Gastroesophageal sphincter (tissue), 3 donors: Measurements from ENCODE around the gene OR13C4.

ENCODE experiments used
- CTCF ChIP-seq, 4 experiments: fragments of 200-600 bp in 2 of 4; fragments of 450-650 bp in 2 of 4; sonication (generic) in 1 of 4; IDR thresholded peaks; one replicate each; pipeline ENCODE4 v1.5.1; 2017 to 2019; ENCODE audit warnings: antibody characterized with exemption in 4 of 4, mild to moderate bottlenecking in 2 of 4, moderate library complexity in 2 of 4
- POLR2A ChIP-seq, 2 donors: fragments of 450-650 bp; IDR thresholded peaks; one replicate each; pipeline ENCODE4 v1.6.1; 2017; ENCODE audit warnings: antibody characterized with exemption in 2 of 2, mild to moderate bottlenecking in 2 of 2, moderate library complexity in 1 of 2
- POLR2AphosphoS5 ChIP-seq: sonication (generic); formaldehyde crosslinking; IDR thresholded peaks from one replicate; pipeline ENCODE4 v1.6.1; 2017; ENCODE audit warnings: antibody characterized with exemption

DNA sequence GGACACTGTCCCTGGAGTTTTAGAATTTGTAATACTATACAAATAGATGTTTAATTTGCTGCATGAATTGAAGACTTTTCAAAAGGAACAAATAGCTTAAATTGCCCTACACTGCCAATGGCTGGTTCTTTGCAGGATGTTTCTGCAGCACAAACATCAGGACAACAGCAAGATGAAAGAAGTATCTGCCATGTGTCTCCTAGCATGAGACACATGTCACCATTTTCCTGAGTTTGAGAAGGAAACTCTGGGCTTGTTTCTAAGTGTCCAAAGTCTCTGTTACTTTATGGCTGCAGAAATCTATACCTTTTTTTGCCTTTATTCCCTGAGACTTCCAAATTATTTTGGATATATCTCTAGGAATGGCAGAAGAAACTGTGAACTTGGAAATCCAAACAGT, 23.6 kb downstream of the OR13C4 start:
- no peak for TF ChIP-seq CTCF (IDR thresholded peaks at IDR 0.05)
- no peak for TF ChIP-seq POLR2AphosphoS5
- TF ChIP-seq POLR2A (IDR thresholded peaks at IDR 0.05) = no peak
